Non-pigmented ciliary epithelial cell (primary cell): ENCODE measurements around the gene GNB1.

ENCODE experiments used
- DNase-seq: peaks from one replicate; pipeline ENCODE4 v3.0.0-alpha.2; 2010; ENCODE audit warnings: low read depth

GNB1 gene

GRCh38 chr1:1922956-1923833, 32.3 kb upstream of the GNB1 start:
- DNase-seq = no peak

- DNase-seq = no peak
Observed at GRCh38 chr1:1922702-1922955, 31.7 kb upstream of the GNB1 start.

- DNase-seq = no peak
Observed at GRCh38 chr1:1921901-1922701, 31.2 kb upstream of the GNB1 start.

- DNase-seq = no peak
Observed at GRCh38 chr1:1921459-1921862, 30.6 kb upstream of the GNB1 start.

- no peak for DNase-seq
Observed at GRCh38 chr1:1920608-1921458, 29.9 kb upstream of the GNB1 start.

GRCh38 chr1:1920057-1920607, 29.2 kb upstream of the GNB1 start:
- no peak for DNase-seq

GRCh38 chr1:1919304-1920056, 28.6 kb upstream of the GNB1 start:
- peak; percentile 88 for DNase-seq

- no peak for DNase-seq
Observed at GRCh38 chr1:1918901-1919303, 28.0 kb upstream of the GNB1 start, which contains the start of gene TMEM52. Gene TMEM52, minus strand, starts transcription at chr1:1919279. Its CDS starts 14 bp downstream, at chr1:1919265.

- no peak for DNase-seq
Observed at GRCh38 chr1:1917995-1918900, 27.4 kb upstream of the GNB1 start.

- DNase-seq = no peak
Observed at GRCh38 chr1:1917304-1917976, 26.6 kb upstream of the GNB1 start.

- DNase-seq = no peak
Observed at GRCh38 chr1:1916851-1917251, 26.0 kb upstream of the GNB1 start.

- DNase-seq = no peak
Observed at GRCh38 chr1:1915911-1916840, 25.3 kb upstream of the GNB1 start.

GRCh38 chr1:1914971-1915692, 24.2 kb upstream of the GNB1 start, which contains the start of gene CALML6:
Gene CALML6, plus strand, starts transcription at chr1:1915260. Its CDS starts 21 bp downstream, at chr1:1915281.
- DNase-seq = no peak

GRCh38 chr1:1914101-1914970, 23.4 kb upstream of the GNB1 start:
- no peak for DNase-seq

GRCh38 chr1:1911350-1912041, 20.6 kb upstream of the GNB1 start:
- no peak for DNase-seq

- no peak for DNase-seq
Observed at GRCh38 chr1:1910651-1911331, 19.9 kb upstream of the GNB1 start.
